ENCODE data around the gene KCNMB4.
A peak's percentile ranks its signal among the peaks of the same experiment; 100 is the strongest.

The KCNMB4 gene, protein sequence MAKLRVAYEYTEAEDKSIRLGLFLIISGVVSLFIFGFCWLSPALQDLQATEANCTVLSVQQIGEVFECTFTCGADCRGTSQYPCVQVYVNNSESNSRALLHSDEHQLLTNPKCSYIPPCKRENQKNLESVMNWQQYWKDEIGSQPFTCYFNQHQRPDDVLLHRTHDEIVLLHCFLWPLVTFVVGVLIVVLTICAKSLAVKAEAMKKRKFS

DNA sequence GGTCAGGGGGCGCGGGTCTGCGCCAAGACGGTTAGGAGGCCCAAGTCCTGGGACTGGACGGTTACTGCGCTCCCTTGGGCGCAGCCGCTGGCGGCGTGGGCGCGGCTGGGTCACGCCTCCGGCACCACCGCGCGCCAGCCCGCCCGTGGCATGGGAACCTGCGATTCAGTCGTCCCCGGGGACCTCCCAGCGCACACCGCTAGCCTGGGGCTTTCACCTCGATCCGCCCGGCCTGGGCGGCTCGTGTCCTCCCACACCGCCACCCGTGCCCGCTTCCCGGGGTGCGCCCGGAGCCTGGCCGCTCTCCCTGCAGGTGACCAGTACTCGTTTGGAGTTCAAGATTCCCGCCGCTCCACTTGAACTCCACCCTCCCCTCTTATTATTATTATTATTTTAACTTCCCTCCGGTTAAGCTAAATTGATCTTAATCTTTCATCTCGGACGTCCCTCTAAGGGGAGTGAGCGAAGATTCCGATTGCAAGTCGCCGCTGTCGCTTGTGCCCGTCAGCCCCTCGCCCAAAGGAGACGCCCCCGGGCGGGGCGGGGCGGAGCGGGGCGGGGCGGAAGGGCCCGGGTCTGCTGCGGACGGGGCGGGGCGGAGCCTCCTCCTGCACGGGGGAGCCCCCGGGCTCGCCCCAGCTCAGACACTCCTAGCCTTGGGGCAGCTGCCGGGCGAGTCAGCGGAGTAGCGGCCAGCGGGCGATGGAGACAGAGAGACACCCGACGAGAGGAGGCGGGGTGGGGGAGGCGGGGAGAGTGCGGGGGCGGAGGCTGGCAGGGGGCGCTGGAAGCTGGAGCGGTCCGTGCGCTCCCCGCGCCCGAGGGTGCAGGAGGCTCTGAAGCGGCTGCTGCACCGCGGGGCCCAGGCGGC is at the start of gene KCNMB4:
TSS of gene KCNMB4 (plus strand) at position 643 of the 871 bp plus-strand sequence. CDS start 445 bp downstream, outside the sequence.
- DNase-seq (ENCODE audit: low read depth): peak; percentile 67

DNA sequence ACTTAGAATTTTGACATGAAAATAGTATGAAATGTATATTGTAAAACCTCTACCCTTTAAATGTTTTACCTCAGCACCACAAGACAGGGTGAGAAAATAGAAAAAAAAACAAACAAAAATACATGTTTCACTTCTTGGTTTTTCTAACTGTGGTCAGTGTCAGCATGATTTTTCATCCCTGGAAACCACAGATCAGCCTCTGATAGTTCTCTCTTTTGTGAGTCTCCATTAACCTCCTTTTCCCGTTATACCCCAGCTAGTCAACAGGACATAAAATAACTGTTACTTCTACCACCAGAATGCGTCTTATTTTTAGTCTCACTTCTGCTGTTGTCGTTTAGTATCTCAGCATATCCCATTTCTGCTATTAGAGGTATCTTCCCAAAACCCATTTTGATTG is 48.3 kb upstream of the KCNMB4 start:
- no peak for DNase-seq (ENCODE audit: low read depth)

DNA sequence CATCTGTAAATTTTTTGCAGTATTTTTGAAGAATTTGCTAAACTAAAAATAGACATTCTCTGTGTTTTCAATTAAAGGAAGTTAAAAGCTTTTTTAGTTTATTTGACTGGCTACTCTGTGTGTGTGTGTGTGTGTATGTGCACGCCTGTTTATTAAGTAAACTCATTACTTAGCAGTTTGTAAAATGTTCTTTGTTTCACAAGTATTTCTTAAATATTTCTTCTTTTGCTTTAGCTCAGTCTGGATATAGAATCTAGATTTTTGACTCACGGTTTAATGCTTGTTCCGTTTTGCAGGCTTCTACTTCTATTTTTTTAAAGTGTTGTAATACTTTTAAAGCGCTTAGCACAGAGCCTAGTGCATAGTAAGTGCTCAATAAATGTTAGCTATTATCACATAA is 46.5 kb upstream of the KCNMB4 start:
- no peak for DNase-seq (ENCODE audit: low read depth)

DNA sequence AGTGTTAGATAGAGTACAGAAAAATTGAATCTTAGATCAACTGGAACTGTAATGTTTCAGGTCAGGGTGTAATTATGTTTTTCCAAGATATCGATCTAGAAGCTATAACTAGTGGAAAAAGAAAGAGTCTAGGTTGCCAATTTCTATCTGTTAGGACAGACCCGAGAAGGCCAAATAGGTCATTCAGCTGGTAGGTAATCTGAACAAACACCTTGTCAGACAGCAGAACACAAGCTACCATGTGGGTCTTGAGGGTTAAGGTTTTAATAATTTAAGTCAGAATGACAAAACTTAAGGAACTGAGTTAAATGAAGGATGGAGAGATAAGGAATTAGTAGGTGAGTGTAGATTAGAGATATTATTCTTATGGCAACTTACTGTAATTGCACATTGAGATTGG is 44.9 kb upstream of the KCNMB4 start:
- DNase-seq (ENCODE audit: low read depth): no peak

DNA sequence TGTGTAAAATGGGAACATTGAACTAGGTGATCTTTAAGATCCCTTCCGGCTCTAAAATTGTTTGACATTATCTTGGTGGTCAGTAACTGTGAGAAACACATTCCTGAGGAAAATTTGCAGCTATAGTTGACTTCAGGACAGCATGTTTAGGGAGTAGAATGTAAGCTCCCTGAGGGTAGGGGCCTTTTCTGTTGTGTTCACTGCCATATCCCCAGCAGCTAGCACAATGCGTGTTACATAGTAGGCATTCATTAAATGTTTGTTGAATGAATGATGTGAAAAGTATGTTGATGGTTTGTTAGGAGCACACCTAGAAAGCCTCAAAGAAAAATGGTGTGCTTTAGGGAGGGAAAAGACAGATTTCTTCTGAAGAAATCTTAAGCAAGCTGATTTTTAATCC is 38.5 kb upstream of the KCNMB4 start:
- no peak for DNase-seq (ENCODE audit: low read depth)

DNA sequence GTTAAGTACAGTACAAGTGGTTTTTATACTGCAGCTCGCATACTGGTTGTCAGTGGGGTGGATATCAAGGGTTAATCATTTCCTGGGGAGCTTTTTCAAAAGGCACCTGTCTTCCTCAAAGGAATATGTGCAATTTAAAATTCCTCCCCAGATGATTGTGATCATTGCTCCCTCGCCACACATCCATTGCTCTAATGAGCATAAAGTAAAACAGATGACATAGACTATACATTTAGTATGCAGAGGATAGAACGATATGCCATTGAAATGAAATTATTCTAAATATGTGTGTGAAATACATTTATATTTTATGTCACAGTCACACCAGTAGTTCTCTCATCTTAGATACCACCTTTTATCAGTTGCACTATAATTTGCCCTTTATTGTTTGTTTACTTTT is 36.4 kb upstream of the KCNMB4 start:
- DNase-seq (ENCODE audit: low read depth): no peak

DNA sequence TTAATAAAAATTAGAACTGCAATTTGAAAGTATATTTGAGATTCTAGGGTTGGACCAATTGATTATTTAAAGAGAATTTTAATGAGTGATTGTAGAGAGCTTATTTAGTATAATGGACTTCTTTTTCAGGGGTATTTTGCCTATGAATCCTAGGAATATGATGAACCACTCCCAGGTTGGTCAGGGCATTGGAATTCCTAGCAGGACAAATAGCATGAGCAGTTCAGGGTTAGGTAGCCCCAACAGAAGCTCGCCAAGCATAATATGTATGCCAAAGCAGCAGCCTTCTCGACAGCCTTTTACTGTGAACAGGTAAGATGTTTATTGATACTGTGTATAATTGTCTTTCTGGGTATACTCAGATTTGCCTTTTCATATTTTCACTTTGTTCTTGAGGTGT is 35.9 kb upstream of the KCNMB4 start:
- DNase-seq (ENCODE audit: low read depth): no peak

DNA sequence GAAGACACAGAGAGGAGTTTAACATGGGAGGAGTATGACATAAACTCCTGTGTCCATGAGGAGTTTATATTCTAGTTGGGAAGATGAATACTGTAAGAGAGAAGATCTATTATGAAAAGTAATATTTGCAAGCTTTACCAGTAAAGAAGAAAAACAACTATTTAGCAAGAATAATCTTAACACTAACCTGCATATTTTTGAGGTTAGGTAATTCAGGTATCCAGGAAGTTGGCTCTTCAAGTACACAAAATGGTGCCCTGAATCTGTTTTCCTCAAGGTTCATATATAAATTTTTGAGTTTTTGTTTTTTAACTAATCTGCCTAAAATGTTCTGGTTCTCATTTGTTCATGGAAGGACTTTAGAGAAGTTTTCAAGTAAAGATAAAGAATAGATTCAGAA is 33.9 kb upstream of the KCNMB4 start:
- DNase-seq (ENCODE audit: low read depth): no peak

DNA sequence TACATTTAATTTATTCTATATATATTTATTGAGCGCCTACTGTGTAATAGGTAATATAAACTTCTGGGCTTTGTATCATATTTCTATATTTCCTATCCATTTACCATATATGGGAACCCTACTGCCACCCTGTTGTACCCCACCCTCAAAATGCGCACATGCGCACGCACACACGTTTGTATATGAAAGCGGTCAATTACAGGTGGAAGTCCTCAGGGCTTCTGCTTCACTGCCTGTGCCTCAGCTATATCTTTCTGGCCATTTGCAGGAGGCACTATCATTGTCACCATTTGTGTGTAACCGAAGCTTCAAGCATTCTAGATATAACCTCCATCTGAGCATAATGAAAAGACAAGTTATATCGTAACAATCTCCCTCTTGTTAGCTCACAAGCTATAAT is 31.3 kb upstream of the KCNMB4 start:
- no peak for DNase-seq (ENCODE audit: low read depth)

DNA sequence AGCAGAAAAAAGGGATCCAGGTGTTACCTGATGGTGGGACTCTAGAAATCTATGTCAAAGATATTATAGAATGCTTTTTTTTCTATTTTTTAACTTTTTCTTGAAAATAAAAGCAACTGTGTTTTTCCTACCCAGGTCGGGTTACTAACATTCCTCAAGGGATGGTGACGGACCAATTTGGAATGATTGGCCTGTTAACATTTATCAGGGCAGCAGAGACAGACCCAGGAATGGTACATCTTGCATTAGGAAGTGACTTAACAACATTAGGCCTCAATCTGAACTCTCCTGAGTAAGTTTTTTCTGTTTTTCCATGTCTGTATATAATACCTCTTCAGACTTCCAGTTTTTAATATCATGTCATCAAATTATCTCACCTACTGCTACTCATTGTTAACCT is 27.6 kb upstream of the KCNMB4 start:
- no peak for DNase-seq (ENCODE audit: low read depth)

DNA sequence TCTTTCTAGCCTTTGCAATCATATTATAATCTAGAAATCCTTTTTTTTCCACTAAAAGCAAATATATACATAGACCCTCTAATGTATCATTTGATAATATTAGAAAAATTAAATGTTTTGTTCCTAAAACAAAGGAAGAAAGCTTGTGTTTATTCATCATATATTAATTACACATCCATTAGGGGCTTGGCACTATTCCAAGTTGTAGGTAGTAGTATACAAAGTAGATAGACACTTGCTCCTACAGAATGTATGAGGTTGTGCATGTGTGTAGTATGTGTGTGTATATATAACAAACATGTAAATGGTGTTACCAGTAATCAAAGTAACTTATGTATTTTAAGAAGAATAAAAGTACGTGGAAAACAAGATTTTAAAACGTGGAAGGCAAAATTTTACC is 15.0 kb upstream of the KCNMB4 start:
- no peak for DNase-seq (ENCODE audit: low read depth)

DNA sequence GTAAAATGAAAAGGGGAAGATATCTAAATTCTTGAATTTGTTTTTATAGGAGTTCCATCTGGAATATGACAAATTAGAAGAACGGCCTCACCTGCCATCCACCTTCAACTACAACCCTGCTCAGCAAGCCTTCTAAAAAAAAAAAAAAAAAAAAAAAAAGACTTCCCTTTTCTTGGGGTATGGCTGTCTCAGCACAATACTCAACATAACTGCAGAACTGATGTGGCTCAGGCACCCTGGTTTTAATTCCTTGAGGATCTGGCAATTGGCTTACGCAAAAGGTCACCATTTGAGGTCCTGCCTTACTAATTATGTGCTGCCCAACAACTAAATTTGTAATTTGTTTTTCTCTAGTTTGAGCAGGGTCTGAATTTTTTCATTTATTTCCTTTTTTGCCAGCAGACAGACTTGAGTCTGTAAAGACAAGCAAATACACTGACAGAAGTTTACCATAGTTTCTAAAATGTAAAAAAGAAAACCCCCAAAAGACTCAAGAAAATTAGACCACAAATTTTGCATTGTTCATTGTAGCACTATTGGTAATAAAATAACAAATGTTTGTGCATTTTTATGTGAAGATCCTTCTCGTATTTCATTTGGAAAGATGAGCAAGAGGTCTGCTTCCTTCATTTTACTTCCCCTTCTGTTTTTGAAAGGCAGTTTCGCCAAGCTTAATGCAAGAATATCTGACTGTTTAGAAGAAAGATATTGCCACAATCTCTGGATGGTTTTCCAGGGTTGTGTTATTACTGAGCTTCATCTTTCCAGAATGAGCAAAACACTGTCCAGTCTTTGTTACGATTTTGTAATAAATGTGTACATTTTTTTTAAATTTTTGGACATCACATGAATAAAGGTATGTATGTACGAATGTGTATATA is 12.1 kb upstream of the KCNMB4 start:
- no peak for DNase-seq (ENCODE audit: low read depth)

DNA sequence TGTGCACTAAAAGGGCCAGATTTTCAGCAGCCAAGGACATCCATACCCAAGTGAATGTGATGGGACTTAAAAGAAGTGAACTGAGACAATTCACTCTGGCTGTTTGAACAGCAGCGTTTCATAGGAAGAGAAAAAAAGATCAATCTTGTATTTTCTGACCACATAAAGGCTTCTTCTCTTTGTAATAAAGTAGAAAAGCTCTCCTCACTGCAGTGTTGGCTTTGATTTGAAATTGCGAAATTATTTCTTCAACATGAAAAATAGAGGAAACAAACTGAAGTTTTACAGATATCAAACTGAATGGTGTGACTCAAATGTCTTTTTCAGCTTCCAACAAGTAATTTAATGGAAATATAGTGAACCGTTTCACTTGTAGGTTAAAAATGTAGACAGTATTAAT is 11.3 kb upstream of the KCNMB4 start:
- no peak for DNase-seq (ENCODE audit: low read depth)

DNA sequence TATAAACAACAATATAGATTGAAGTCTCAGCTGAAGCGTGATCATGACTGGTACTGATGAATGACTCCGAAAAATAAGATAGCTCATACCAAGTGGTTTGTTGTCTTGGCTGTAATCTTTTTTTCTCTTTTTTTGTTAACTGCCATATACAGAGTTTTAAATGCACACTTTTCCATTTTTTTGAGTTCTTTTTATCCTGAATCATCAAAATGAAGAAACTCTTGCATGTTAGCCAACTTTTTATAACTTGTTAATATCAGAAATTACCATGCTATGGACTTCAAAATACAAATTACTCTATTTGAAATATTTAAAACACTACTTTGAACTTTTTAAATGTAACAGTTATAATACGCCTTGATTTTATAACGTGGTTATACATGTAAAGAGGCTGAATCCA is 10.1 kb upstream of the KCNMB4 start:
- no peak for DNase-seq (ENCODE audit: low read depth)

DNA sequence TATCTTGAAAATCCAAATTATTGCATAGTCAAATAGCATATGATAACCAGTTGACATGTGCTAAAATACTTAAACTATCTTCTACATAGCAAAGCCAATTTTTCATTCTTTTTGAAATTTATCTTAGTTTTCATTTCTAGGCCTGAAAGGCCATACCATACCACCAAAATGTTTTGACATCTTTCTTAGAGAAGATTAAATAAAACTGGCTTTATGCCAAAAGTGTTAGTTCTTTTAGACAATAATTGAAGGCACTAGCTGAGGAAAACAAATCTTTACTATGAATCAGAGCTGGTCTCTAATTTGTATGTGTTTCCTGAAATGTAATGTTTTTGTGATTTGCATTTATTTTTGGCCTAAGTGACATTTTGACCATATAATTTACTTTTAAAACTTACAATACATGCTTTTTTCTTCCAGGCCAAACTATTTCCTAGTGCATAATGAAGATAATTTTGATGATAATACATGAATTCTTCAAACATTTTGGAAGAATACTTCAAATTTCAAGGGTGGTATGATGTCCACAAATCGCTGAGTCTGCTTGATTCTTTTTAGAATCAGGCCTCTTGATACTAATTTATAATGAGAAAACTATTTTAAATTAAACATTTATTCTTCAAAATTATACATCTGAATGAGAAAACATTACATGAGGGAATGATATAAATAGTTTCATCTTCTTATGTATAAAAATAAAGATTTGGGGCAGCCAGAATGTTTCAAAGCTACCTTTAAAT is 6.5 kb upstream of the KCNMB4 start:
- DNase-seq (ENCODE audit: low read depth): no peak

DNA sequence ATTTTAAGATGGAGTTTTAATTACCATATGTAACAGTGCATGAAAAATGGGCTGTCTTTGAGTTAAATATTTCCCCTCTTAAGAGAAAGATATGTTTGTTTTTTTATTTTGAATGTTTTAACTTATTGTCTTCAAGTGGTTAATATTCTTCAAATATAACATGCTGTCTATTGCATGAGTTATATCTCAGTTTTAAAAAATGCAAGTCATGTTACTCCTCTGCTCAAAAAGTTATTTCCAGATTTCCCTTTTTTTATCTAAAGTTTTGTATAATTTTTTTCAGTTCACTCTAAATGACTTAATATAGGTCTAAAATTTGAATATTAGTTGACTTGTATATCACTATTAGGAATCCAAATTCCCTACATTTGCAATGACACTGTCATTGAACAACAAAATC is 5.9 kb upstream of the KCNMB4 start:
- no peak for DNase-seq (ENCODE audit: low read depth)

DNA sequence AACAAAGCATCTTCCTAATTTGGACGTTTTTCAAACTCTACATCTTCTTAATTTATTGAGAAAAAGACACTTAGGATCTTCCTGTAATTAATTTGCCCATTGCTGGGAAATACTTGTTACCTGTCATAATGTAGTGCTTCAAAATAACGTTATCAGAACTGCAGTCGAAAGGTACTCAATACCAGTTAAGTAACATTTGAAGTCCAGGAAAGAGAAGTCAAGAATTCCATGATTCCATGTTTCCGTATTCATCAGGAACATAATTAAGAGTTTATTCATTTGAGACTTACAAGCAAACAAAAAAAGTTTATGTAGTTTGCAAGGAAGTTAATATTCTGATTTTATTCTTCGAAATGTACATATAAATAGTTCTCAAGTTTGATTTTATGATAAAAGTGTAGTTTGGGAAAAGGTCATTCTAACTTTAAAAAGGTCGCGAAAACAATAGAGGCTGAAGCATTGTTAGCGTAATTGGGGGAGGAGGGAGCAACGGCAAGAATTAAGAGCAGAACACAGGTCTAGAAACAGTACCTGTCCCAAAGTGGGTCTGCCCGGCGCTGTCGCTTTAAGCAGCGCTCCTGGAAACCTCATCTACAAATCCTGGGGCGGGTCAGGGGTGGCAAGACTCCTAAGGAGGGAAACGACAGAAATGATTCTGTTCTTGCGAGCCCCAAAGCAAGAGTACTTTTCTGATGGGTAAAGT is 1.2 kb upstream of the KCNMB4 start:
- no peak for DNase-seq (ENCODE audit: low read depth)

DNA sequence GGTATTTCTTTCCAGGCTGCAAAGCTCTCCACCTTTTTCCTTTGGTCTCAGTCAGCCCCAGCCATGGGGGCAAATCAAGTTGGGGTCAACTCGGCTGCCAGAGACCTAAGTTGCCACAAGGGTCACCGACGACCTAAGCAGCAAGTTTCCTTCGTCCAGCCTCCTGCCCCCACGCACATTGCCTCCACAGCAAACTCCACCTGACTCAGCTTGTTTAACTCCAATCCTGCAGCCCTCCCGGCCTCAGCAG is 767 bp upstream of the KCNMB4 start:
- DNase-seq (ENCODE audit: low read depth): no peak

DNA sequence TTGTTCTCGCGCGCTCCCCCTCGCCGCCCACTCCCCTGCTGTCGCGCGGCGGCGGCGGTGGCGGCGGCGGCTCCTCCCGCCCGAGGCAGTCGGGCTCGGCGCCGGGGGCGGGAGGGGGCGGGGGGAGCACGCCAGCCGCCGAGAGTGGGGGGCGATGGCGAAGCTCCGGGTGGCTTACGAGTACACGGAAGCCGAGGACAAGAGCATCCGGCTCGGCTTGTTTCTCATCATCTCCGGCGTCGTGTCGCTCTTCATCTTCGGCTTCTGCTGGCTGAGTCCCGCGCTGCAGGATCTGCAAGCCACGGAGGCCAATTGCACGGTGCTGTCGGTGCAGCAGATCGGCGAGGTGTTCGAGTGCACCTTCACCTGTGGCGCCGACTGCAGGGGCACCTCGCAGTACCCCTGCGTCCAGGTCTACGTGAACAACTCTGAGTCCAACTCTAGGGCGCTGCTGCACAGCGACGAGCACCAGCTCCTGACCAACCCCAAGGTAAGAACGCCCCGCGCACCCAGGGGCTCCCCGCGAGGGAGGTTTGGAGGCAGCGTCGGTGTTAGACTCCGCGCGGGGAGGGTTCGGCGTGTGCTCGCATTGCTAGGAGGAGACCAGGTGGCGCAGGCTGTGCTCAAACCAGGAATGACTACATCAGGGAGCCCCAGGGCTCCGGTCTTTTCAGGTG is 629 bp downstream of the KCNMB4 start:
- DNase-seq (ENCODE audit: low read depth): peak; percentile 34

DNA sequence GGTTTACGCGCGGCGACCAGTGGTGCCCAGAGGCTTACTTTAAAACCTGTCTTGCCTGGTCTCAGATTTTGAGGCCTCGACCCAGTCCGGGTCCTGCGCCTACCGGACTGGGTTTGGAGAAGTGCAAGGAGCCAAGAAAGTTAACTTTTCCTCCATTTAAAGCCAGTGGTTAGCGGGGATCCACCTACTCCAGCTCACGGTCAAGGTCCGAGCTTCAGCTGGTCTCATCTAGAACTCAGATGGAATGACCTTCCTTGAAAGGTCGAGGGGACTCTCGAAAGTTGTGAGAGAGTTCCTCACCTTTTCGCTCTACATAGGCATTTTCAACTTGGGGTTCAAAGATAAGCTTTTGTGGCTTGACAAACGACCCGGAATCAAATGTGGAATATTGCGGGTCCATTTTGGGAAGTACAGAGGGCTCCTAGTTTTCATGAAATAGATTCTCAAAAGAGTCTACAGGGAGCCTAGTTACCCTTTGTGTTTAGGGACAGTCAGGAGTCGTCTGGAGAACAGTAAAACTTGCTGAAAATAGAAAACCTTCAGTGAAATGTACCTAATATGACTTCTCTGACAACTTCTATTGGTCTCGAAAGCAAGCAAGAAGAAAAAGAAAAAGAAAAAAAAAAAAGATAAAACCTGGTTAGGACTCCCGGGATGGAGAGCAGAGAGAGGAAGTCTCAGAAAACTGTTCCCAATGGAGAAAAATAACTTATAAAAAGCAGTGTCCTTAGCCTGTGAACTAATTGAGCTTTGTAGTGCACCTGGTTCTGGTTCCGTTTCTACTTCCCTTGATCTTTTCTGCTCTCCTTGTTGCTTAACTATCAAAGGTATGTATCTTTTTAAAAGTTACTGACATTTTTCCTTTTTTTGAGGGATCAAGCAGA is 1.4 kb downstream of the KCNMB4 start:
- no peak for DNase-seq (ENCODE audit: low read depth)

Measured in activated T-cell treated with anti-CD3 and anti-CD28 coated beads for 24 hours (primary cell).